Eye (tissue), 1 donor: ENCODE data around the gene BTG3.

ENCODE experiments used
- DNase-seq: peaks from one replicate; pipeline ENCODE4 v3.0.0-alpha.2; 2015

Gene BTG3

DNA sequence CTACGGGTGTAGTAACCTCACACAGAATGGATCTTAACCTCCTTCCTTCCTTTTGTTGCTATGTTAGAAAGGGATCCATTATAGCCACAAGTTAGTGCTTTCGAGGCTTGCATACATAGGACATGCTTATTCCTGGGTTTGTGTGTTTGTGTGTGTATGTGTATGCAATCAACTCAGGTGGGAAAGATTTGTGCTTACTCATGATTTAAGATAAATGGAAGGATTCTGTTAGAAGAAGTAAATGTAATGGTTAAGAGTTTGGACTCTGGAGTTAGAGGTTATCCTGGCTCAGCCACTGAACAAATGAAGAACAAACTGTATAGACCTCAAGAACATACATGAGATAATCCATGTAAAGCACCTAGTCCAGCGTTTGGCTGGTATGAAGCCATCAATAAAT, 28.8 kb downstream of the BTG3 start:
- DNase-seq = no peak

DNA sequence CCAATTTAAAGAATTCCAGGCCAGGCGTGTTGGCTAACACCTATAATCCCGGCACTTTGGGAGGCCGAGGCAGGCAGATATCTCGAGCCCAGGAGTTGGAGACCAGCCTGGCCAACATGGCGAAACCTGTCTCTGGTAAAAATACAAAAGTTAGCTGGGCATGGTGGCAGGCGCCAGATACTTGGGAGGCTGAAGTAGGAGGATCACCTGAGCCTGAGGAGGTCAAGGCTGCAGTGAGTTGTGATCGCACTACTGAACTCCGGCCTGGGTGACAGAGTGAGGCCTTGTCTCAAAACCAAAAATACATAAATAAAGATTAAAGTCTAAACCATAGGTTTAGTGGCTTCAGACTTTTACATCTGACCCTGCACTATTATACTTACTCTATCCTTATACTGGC, 32.4 kb downstream of the BTG3 start:
- no peak for DNase-seq

DNA sequence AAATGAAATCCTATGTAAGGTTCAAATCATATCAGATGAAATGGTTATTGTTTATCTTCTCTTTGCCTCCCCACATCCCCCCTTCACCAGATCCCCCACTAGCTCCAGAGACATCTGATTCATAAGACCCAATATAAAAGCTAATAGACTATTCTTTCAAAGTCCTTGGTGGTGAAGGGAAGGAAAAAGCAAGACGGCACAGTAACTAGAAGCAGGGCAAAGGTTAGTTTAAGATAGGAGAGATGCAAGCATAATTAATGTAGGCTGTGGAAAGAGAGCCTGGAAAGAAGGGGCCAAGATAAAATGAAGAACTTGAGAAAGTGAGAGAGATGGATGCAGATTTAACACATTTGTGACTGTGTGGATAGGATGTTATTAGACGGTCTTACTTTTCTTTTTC, 33.8 kb downstream of the BTG3 start:
- DNase-seq = no peak

DNA sequence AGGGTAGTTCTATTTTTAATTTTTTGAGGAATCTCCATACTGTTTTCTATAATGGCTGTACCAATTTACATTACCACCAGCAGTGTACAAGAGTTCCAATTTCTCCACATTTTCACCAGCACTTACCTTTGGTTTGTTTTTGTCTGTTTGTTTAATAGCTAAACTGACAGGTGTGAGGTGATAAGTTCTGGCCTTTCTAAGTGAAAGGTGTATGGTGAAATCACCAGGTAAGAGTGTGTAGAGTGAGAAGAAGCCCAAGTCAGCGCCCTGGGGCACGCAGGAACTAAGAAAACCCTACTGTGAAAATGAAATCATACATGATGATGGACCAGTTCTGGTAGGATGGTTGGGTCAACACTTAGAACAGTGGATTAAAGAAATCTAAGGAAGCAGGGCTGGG, 34.5 kb downstream of the BTG3 start:
- DNase-seq = no peak

DNA sequence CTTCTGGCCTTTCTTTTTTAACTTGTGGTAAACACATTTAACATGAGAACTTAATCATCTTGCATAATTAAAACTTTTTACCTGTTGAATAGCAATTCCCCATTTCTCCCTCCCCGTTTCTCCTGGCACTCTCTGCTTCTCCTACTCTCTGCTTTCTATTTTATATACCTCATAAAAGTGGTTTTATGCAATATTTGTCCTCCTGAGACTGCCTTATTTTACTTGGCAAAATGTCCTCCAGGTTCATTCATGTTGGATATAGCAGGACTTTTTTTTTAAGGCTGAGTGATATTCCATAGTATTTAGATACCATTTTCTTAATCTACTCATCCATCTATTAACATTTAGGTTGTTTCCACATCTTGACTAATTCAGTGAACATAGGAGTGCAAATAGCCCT, 35.0 kb downstream of the BTG3 start:
- no peak for DNase-seq

DNA sequence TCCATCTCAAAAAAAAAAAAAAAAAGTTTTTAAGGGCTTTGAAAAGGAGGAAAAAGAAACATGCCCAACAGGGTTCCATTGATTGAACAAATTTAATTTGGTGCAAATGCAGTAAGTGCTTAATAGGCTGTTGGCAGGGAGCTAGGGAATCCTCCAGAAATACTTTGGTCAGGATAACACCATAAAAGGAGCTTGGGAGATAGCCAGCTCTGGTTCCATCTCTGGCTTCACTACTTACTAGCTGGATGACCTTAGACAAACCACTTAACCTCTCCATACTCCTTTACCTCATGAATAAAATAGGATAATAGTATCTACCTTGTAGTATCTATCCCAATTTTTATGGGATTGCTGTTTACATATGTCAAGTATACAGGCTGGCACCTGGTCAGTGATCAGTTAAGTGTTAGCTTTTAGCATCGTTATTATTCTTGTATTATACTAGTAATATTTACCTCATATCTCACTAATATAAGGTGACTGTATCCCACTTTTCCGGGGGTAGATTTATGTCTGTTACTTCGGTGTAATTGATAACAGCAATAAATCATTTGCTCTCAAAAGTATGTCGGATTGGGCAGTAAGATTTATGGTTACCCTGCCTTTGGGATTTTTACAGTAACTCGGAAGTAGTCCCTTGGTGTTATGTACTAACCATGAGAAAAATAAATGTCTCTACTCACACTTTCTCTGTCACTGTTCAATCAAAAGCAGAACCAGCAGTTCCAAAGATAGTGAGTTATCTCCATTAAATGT, 36.4 kb downstream of the BTG3 start:
- DNase-seq = no peak

DNA sequence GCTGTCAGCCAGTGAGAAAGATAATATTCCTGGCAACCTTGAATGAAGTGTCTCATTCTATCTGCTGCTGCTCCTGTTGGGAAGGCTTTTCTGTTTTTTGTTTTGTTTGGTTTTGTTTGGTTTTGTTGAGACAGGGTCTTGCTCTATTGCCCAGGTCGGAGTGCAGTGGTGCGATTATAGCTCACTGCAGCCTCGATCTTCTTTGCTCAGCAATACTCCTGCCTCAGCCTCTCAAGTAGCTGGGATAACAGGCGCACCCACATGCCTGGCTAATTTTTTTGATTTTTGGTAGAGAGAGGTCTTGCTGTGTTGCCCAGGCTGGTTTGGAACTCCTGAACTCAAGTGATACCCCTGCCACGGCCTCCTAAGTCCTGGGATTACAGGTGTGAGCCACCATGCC, 37.6 kb downstream of the BTG3 start:
- DNase-seq = no peak

DNA sequence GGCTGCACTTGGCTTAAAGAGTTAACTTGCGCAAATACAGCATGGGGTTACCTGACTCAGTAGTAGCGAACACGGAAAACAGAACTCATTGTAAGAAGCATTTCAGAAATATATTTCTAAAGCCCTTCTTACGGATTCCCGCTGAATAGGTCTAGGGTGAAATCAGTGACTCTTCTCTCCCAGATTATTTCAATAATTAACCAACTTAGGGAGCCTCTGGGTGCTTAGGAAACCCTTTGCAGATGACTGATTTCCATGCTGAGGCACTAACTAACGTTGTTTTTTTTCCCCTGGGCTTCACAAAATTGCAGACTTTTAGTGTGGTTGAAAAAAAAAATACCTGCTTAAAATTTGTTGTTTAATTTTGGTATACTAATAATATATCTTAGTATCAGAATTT, 40.3 kb downstream of the BTG3 start:
- DNase-seq = no peak

DNA sequence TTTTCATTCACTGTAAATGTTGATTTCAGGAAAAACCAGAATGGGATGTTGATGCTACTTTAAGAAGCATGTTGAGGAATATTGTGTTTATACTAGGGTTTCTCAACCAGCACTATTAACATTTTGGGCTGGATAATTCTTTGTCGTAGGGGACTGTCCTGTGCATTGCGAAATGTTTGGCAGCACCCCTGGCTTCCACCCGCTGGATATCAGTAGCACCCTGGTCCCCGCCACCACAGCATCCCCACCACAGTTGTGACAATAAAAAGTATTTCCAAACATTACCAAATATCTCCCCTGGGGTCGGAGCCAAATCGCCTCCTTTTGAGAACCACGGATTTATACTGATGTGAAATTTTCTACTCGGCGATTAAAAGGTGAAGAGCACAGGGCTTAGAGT, 41.9 kb downstream of the BTG3 start:
- DNase-seq = no peak

DNA sequence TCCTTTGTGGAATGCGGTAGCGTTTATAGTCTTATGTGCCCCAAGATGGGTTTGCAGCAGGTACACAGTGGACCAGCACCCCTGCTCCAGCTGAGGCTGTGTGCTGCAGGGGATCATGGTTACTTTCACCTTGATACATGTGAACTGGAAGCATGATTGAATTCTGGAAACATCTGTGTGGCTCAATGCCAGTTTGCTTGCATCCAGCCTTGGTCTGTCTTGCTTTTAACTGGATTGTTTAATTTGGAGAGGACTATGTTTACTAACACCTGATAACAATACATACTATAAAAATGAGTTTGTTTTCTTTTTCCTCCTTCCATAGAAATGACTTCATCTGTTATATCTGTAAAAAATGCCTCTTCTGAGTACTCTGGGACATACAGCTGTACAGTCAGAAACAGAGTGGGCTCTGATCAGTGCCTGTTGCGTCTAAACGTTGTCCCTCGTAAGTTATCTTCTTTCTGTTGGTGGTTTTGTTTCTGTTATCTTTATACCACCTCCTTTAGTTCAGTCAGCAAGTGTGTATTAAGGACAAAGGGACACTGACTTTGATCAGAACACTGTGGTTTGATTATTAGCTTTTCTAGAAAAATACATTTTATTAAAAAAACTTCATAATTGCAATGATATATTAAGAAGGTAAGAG, 52.2 kb downstream of the BTG3 start:
- DNase-seq = no peak

DNA sequence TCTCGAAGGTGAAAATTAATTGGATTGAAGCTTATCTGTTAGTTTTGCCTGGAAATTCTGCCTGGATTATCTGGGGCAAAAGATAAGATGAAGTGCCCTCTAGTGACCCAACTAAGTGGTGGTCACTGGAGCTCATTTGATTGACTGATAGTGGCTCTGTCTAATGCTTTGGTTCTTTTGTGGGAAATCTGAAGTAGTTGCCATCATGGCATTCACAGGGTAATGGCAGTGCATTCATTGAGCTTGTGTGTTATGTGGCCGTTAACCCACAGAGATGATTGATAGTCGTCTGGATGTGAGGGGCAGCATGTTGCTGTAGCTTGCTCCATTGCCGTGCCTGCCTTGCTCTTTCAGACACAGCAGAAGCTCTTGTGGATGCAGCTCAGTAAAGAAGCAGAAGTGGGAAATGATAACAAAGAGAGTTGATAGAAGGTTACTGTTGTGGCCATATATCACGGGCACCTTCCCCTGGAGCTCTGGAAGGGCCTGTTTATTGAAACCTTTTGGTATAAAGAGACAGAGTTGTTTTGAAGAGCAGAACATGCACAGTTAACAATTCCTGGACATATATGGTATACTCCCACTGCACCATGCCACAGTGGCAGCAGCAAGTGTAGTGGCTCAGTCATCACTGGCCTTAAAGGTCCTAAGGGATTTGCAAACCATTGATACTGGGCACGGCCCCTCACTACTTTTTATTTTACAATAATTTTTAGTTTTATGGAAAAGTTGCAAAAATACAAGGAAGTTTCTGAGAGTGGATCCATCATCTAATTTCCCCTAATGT, 57.8 kb downstream of the BTG3 start:
- DNase-seq = peak; percentile 53

DNA sequence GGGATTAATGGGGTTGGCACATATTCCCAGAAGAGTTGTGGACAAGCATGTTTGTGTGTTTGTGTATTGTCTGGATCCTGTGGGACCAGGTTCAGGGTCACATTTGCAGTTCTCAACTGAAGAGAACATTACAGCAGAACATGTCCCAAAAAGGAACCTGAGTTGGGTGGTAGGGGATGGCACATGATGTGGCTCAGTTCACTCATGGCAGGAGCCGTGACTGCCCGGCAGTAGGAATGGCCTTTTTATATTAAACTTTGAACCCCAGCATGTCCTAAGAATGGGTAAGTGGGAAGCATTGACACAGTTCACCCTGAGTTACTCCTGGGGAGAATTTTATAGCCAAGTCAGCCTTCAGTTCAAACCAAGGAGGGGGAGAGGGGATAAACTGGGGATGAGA, 58.6 kb downstream of the BTG3 start:
- no peak for DNase-seq

DNA sequence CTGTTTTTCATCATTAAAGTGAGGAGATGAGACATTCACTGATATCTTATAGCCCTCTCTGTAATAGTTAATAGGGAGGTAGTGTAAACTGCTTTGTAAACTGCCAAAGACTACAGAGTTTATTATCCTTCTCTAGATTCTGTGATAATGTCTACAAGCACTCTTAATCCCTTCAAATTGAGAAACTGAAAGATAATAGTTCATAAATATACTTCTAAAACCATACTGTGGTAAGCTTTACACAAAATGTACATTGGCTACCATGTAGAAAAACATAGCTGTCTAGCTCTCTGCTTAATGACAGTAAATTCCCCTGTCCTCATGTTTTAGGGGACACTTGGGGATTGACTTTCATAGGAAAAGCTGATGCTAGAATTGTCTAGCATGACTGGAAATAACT, 60.3 kb downstream of the BTG3 start:
- no peak for DNase-seq

DNA sequence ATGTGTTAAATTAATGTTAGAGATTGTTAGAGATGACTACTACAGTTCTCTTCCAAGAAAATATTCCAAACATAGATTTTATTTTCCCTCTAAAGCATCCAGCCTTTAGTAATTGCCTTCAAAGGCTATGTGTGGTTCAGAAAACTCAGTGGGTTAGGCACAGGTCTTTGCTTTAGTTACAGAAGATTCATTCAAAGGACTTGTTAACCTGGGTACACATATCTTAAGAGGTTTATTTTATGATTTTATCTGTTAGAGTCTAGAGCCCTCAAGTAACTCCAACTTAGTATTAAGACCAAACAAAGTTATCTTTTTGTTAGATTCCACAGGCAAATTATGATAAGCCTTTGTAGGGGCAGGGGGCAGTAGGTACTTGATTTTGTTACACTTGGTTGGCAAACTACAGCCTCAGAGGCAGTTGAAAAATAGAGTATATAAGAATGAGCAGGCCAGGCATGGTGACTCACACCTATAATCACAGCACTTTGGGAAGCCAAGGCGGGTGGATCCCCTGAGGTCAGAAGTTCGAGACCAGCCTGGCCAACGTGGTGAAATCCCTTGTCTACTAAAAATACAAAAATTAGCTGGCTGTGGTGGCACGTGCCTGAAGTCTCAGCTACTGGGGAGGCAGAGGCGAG, 61.9 kb downstream of the BTG3 start:
- DNase-seq = no peak

DNA sequence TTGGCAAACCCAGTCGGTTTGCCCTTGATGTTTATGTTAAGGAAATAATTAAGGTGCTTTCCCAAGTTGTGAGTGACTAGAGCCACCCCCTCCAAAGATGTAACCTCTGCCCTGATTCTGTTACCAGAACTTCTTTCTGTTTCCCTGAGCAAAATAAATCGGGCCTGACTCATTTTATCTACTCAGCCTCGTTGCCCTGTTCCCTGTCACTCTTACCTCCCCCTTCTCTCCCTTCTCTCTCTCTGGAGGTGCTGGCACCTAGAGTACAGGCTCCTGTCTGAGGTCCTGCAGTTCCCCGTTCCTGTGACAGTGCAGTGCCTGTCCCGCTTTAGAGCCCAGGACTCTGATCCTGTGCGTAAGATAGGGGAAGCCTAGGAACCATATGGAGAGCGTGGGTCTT, 64.4 kb downstream of the BTG3 start:
- DNase-seq = no peak

DNA sequence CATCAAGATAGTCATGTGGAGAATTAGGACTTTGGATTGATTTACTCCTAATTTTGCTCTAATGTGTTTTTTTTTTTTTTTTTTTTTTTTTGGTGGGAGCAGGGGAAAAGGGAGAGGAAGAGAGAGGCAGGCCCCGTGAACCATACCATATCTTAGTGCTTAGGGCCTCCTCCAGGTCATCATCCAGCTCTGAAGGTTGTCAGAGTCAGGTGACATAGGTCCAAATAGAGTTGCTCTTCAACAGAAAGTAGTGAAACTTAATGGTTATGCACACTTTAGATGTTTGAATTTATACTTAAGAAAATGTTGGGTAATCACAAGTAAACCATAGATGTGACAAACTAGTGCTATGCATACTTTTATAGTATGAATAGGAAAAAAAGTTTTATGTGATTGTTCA, 67.7 kb downstream of the BTG3 start:
- DNase-seq = no peak
